IMR-90 (cell line): ENCODE data around the gene MUC5B. TPM values are rescaled to one million over a fixed set of nuclear protein-coding genes. Genes with fewer than 3 reads are reported as not detected.

Experiments used
- ATAC-seq: fragments of 200-7000 bp; cut with Tn5 transposase; 2 replicates; pipeline ENCODE4 v1.9.1; 2020; ENCODE audit warnings: low read depth, mild to moderate bottlenecking, moderate library complexity
- BruUV-seq: library from RNA; stranded (reverse); fragments of 400-500 nt; replicated peaks from 2 replicates; lab custom pipeline; 2021; lab: Mats Ljungman, UMichigan
- CTCF ChIA-PET: fragments of 300-600 bp; formaldehyde crosslinking; extraction: SDS; loops from one replicate; lab custom pipeline; 2021; ENCODE audit warnings: antibody characterized with exemption; lab: Yijun Ruan, JAX
- POLR2A ChIA-PET: fragments of 300-600 bp; sonication (Branson Sonifier 250); formaldehyde crosslinking; loops from one replicate; lab custom pipeline; 2022; ENCODE audit warnings: antibody characterized with exemption; ENCODE audit not compliant: unreplicated experiment; lab: Charles Lee
- DNase-seq: peaks from one replicate; pipeline ENCODE4 v3.0.0; 2013
- H2AFZ ChIP-seq: replicated peaks from 2 replicates; pipeline ENCODE3; 2013; ENCODE audit warnings: low read length, mild to moderate bottlenecking; ENCODE audit not compliant: poor library complexity
- H2AK5ac ChIP-seq: 2 replicates; pipeline ENCODE4 v1.6.1; 2013; ENCODE audit warnings: low read depth, low read length, inconsistent platforms
- H2AK9ac ChIP-seq: replicated peaks from 2 replicates; pipeline ENCODE3; 2013; ENCODE audit warnings: mild to moderate bottlenecking, low read depth, low read length, moderate library complexity; ENCODE audit not compliant: poor library complexity
- H2BK120ac ChIP-seq: 2 replicates; pipeline ENCODE4 v1.6.1; 2013; ENCODE audit warnings: low read depth, low read length, inconsistent platforms
- H2BK15ac ChIP-seq: 3 replicates; pipeline ENCODE4 v1.6.1; 2013; ENCODE audit warnings: low read depth, low read length, inconsistent platforms
- H2BK20ac ChIP-seq: 2 replicates; pipeline ENCODE4 v1.6.1; 2013; ENCODE audit warnings: low read depth, mild to moderate bottlenecking, inconsistent platforms, low read length, moderate library complexity
- H2BK5ac ChIP-seq: 2 replicates; pipeline ENCODE4 v1.6.1; 2013; ENCODE audit warnings: mild to moderate bottlenecking, low read depth, low read length, inconsistent platforms; ENCODE audit not compliant: poor library complexity, severe bottlenecking
- H3K14ac ChIP-seq: replicated peaks from 2 replicates; pipeline ENCODE4 v1.6.1; 2013; ENCODE audit warnings: low read depth, low read length, inconsistent platforms
- H3K18ac ChIP-seq: 2 replicates; pipeline ENCODE4 v1.6.1; 2013; ENCODE audit warnings: low read depth, low read length, control low read depth
- H3K23ac ChIP-seq: 2 replicates; pipeline ENCODE4 v1.6.1; 2013; ENCODE audit warnings: low read depth, low read length, inconsistent platforms
- H3K27ac ChIP-seq: 2 replicates; pipeline ENCODE4 v1.5.1; 2013; ENCODE audit warnings: mild to moderate bottlenecking, control low read depth, low read length; ENCODE audit not compliant: insufficient read depth
- H3K27me3 ChIP-seq: 2 replicates; pipeline ENCODE4 v1.6.1; 2013; ENCODE audit warnings: low read length; ENCODE audit not compliant: control insufficient read depth, insufficient read depth
- H3K36me3 ChIP-seq: 2 replicates; pipeline ENCODE4 v1.6.1; 2013; ENCODE audit warnings: low read length, mixed read lengths; ENCODE audit not compliant: control insufficient read depth, insufficient read depth
- H3K4ac ChIP-seq: 2 replicates; pipeline ENCODE4 v1.6.1; 2013; ENCODE audit warnings: low read depth, low read length, inconsistent platforms
- H3K4me1 ChIP-seq: 2 replicates; pipeline ENCODE4 v1.6.1; 2013; ENCODE audit warnings: low read length, mixed read lengths; ENCODE audit not compliant: control insufficient read depth, insufficient read depth
- H3K4me2 ChIP-seq: 2 replicates; pipeline ENCODE4 v1.6.1; 2013; ENCODE audit warnings: low read depth, mild to moderate bottlenecking, control low read depth, low read length, moderate library complexity
- H3K4me3 ChIP-seq: 2 replicates; pipeline ENCODE4 v1.5.1; 2013; ENCODE audit warnings: low read depth, mild to moderate bottlenecking, control low read depth, low read length, moderate library complexity; ENCODE audit not compliant: insufficient read depth
- H3K56ac ChIP-seq: 2 replicates; pipeline ENCODE4 v1.6.1; 2013; ENCODE audit warnings: low read length, inconsistent platforms; ENCODE audit not compliant: insufficient read depth; ENCODE audit errors: extremely low read depth
- H3K79me1 ChIP-seq, 2 experiments: 2 replicates each; pipeline ENCODE4 v1.6.1; 2013; ENCODE audit warnings: low read length in 2 of 2, inconsistent platforms in 1 of 2, low read depth in 1 of 2
- H3K9ac ChIP-seq: 2 replicates; pipeline ENCODE4 v1.6.1; 2013; ENCODE audit warnings: low read depth, low read length, control low read depth
- H3K9me1 ChIP-seq: 2 replicates; pipeline ENCODE4 v1.6.1; 2013; ENCODE audit warnings: low read length, inconsistent platforms; ENCODE audit not compliant: insufficient read depth
- H3K9me3 ChIP-seq: 2 replicates; pipeline ENCODE4 v1.6.1; 2013; ENCODE audit warnings: low read length; ENCODE audit not compliant: control insufficient read depth, insufficient read depth
- H4K20me1 ChIP-seq: 2 replicates; pipeline ENCODE4 v1.6.1; 2013; ENCODE audit warnings: low read length, inconsistent platforms; ENCODE audit not compliant: insufficient read depth
- H4K5ac ChIP-seq: 2 replicates; pipeline ENCODE4 v1.6.1; 2013; ENCODE audit warnings: mild to moderate bottlenecking, low read depth, low read length, control low read depth
- H4K8ac ChIP-seq, 2 experiments: 2 replicates each; pipeline ENCODE4 v1.6.1; 2013; ENCODE audit warnings: low read depth in 2 of 2, low read length in 2 of 2, control low read depth in 1 of 2, inconsistent platforms in 1 of 2
- H4K91ac ChIP-seq: 2 replicates; pipeline ENCODE4 v1.6.1; 2013; ENCODE audit warnings: low read depth, low read length, inconsistent platforms; ENCODE audit not compliant: insufficient read depth
- BHLHE40 ChIP-seq: fragments of 150-350 bp; IDR thresholded peaks from 2 replicates; pipeline ENCODE4 v1.6.1; 2016; ENCODE audit warnings: mild to moderate bottlenecking, low read depth, low read length
- CEBPB ChIP-seq: IDR thresholded peaks from 2 replicates; pipeline ENCODE4 v1.6.1; 2012; ENCODE audit warnings: low read depth, low read length, improper control_type of control experiment
- FOS ChIP-seq: fragments of 150-350 bp; IDR thresholded peaks from 2 replicates; pipeline ENCODE4 v1.6.1; 2016; ENCODE audit warnings: low read depth, low read length
- RCOR1 ChIP-seq: IDR thresholded peaks from 2 replicates; pipeline ENCODE4 v1.6.1; 2012; ENCODE audit warnings: mild to moderate bottlenecking, low read length, improper control_type of control experiment; ENCODE audit not compliant: insufficient replicate concordance
- SMC3 ChIP-seq: fragments of 150-350 bp; IDR thresholded peaks from 2 replicates; pipeline ENCODE4 v1.6.1; 2016; ENCODE audit warnings: low read depth, mild to moderate bottlenecking, antibody characterized with exemption, low read length, moderate library complexity
- WGBS, 2 experiments: methylation state at CpG; one replicate each; pipeline versions ENCODE4 v1.1.5 to v1.1.7; 2013; ENCODE audit warnings: missing lambda C conversion rate in 2 of 2; ENCODE audit not compliant: insufficient read length in 1 of 2; ENCODE audit errors: extremely low coverage in 2 of 2; 5-methylcytosine and 5-hydroxymethylcytosine counted together
- dilution Hi-C: fragments of 300-500 bp; cut with HindIII; formaldehyde crosslinking; loops from one replicate; pipeline ENCODE4 v1.14.3; 2018; ENCODE audit warnings: low sequenced_read_pairs; ENCODE audit not compliant: unreplicated experiment
- in situ Hi-C: fragments of 300-500 bp; cut with MboI; formaldehyde crosslinking; loops from 3 replicates; pipeline ENCODE4 v1.14.3; 2019; ENCODE audit warnings: low sequenced_read_pairs, inconsistent platforms, mixed read lengths
- intact Hi-C: fragments of 100-400 bp; cut with micrococcal nuclease; formaldehyde crosslinking; loops from 2 replicates; pipeline ENCODE4 v1.10.0; 2022
- polyA plus RNA-seq, 3 experiments: library from polyadenylated mRNA; depleted of rRNA; stranded (reverse); fragments of >200 nt; gene quantifications; 2 replicates each; pipeline ENCODE4 v1.2.3, GENCODE V29; 2012; ENCODE audit warnings: low replicate concordance in 1 of 3
- total RNA-seq: library from RNA; depleted of rRNA; stranded (reverse); fragments of >200 nt; gene quantifications from 2 replicates; pipeline ENCODE4 v1.2.3, GENCODE V29; 2012

MUC5B gene
- total and polyA plus RNA-seq, 2 of the 4 experiments (the other 2 are of a cell fraction): not detected

GRCh38 chr11:1275021-1275420 is 52.2 kb downstream of the MUC5B start:
- Histone ChIP-seq H2BK20ac (no peak overlapping the region), H3K18ac (no peak overlapping the region), H3K23ac (no peak overlapping the region), H4K91ac (no peak overlapping the region), H2BK120ac (no peak overlapping the region), H3K9me1 (0 out of 2 replicates have a peak, but pooled peaks cover 3% of the 10 kb centered on the region), H2AK5ac (no peak overlapping the region), H3K36me3 (peaks cover 39% of the 10 kb centered on the region), H2BK15ac (no peak overlapping the region), H3K4me2 (no peak overlapping the region), H3K79me1 (peaks cover 0 to 6% of the 10 kb centered on the region in 2 experiments; a peak in 1 of 4 replicates), H3K56ac (no peak overlapping the region), H3K4me1 (no peaks in the 10 kb centered on the region), H3K27ac (no peak overlapping the region), H3K4ac (no peak overlapping the region), H4K8ac (no peak overlapping the region), H4K20me1 (0 out of 2 replicates have a peak, but pooled peaks cover 10% of the 10 kb centered on the region), H3K9ac (no peak overlapping the region), H4K5ac (no peak overlapping the region), H3K4me3 (no peak overlapping the region), H2BK5ac (no peak overlapping the region), H3K9me3 (no peaks in the 10 kb centered on the region), H3K14ac (no peak overlapping the region), H3K27me3 (no peaks in the 10 kb centered on the region), H2AFZ (no peak overlapping the region), H2AK9ac (no peak overlapping the region)
- ATAC-seq (no peak), DNase-seq (no peak)
- intact Hi-C loops (no loop called here), in situ Hi-C loops (no loop called here), dilution Hi-C loops (no loop called here)
- WGBS, 2 experiments: 85% methylated on average over 8 of the region's 18 CpGs; no CpG with 5 or more reads in 1 of the 2 experiments
- TF ChIP-seq SMC3: no peak
- TF ChIP-seq RCOR1: no peak
- no peak for TF ChIP-seq FOS
- TF ChIP-seq BHLHE40: no peak
- no peak for TF ChIP-seq CEBPB
- no TSS peak for BruUV-seq
- ChIA-PET CTCF (no interaction called here), POLR2A (no interaction called here)
